ENCODE measurements around the gene PLCB1.

PLCB1 gene

DNA sequence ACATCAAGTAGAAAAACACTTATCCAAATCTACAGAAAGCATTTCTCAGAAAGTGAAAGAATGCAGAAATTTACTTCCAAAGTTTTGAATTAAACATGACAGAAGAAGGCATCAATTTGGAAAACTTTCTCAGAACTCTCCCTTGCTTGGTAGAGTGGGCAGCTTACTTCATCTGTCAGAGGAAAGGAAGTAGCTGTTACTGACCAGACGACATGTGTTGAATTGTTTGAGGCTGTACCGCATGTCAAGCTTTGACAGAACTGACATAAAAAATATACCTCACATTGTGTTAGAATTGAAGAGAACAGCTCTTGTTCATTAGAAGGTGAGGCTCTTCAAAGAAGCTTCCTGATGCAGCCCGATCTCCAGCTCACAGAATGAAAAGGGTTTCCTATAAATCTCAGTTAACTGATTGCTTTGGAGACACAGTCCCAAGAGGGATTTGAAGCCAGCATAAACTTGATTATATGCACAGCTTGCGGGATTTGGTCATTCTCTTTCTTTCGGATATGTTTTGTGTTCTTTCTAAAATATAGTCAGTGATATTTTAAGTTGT, 190.7 kb downstream of the PLCB1 start:
- TF ChIP-seq, protein P1, sequence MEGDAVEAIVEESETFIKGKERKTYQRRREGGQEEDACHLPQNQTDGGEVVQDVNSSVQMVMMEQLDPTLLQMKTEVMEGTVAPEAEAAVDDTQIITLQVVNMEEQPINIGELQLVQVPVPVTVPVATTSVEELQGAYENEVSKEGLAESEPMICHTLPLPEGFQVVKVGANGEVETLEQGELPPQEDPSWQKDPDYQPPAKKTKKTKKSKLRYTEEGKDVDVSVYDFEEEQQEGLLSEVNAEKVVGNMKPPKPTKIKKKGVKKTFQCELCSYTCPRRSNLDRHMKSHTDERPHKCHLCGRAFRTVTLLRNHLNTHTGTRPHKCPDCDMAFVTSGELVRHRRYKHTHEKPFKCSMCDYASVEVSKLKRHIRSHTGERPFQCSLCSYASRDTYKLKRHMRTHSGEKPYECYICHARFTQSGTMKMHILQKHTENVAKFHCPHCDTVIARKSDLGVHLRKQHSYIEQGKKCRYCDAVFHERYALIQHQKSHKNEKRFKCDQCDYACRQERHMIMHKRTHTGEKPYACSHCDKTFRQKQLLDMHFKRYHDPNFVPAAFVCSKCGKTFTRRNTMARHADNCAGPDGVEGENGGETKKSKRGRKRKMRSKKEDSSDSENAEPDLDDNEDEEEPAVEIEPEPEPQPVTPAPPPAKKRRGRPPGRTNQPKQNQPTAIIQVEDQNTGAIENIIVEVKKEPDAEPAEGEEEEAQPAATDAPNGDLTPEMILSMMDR (IDR thresholded peaks at IDR 0.05) = no peak
- DNase-seq (ENCODE audit: low spot score) = no peak
- Histone ChIP-seq H3K4me3 (no peak overlapping the region), H3K27ac (no peak overlapping the region)

DNA sequence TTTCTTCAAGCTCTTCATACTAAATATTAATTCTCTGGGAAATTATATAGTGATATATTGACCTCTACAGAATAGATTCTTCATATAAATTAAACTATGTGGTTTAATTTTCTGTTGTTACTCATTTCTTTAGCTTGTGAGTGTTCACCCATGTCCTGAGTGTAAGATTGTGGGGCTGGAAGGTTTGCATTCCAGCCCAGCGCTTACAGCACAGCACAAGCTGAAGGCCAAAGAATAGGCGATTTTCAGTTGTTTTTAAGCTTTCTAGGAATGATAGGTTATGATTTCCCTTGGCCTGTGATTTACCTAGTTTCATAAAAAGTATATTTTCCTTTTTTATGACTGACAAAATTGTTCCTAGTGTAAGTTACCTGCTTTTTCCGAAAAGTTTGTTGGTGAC, 194.1 kb downstream of the PLCB1 start:
- H3K4me3 ChIP-seq = no peak overlapping the region
- no peak for DNase-seq (ENCODE audit: low spot score)
- H3K27ac ChIP-seq = no peak overlapping the region
- TF ChIP-seq, protein P1 (IDR thresholded peaks at IDR 0.05) = no peak

DNA sequence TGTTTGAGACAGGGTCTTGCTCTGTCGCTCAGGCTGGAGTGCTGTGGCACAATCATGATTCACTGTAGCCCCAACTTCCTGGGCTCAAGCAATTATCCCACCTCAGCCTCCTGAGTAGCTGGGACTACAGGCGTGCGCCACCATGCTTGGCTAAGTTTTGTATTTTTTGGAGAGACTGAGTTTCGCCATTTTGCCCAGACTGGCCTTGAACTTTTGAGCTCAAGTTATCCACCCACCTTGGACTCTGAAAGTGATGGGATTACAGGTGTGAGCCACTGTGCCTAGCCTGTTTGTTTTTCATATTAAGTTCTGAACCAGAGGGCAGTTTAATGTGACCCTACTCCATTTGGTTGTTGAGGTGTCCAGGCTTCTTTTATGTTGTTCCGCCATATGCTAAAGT, 194.8 kb downstream of the PLCB1 start:
- no peak overlapping the region for H3K4me3 ChIP-seq
- no peak for DNase-seq (ENCODE audit: low spot score)
- no peak overlapping the region for H3K27ac ChIP-seq
- TF ChIP-seq, protein P1 (IDR thresholded peaks at IDR 0.05) = no peak

DNA sequence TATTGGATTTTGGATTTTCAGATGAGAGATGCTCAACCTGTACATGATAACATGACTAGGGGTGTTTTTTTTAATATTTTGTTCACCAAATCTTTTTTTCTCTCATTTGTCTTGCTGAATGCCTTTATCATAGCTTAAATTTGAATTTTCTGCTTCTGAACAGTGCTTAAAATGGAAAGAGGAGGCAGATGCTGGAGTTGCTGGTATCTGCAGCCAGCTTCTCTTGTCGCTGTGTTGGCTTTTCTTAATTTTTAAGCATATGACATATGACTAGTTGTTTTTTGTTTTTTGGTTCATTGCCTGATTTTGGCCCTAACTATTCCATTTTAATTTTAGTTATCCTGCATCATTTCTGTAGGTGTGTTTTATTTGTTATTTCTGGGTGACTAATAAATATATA, 196.1 kb downstream of the PLCB1 start:
- DNase-seq (ENCODE audit: low spot score) = no peak
- TF ChIP-seq, protein P1 (IDR thresholded peaks at IDR 0.05) = no peak
- no peak overlapping the region for H3K4me3 ChIP-seq
- H3K27ac ChIP-seq = no peak overlapping the region

DNA sequence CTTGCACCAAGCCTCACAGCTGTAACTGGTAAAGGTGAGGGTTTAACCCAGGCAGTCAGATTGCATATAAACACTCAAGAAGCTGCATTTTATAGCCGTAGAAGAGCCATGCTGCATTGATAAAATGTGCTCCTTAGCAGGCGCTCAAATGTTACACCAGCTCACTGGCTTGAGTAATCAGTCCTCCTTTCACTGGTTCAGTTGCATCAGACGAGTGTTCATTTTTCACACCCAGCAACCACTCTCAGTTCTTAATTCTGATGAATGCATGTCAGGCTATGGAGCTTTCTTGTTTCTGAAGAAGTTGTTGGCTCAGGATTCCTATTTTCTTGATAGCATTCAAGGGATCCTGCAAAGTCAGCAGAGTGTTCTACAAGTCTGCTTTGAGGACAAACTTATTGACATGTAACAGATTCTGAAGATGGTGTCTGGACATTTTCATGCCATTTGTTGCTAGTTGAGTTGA, 198.3 kb downstream of the PLCB1 start:
- no peak for DNase-seq (ENCODE audit: low spot score)
- TF ChIP-seq, protein P1 (IDR thresholded peaks at IDR 0.05) = no peak
- Histone ChIP-seq H3K4me3 (no peak overlapping the region), H3K27ac (no peak overlapping the region)

DNA sequence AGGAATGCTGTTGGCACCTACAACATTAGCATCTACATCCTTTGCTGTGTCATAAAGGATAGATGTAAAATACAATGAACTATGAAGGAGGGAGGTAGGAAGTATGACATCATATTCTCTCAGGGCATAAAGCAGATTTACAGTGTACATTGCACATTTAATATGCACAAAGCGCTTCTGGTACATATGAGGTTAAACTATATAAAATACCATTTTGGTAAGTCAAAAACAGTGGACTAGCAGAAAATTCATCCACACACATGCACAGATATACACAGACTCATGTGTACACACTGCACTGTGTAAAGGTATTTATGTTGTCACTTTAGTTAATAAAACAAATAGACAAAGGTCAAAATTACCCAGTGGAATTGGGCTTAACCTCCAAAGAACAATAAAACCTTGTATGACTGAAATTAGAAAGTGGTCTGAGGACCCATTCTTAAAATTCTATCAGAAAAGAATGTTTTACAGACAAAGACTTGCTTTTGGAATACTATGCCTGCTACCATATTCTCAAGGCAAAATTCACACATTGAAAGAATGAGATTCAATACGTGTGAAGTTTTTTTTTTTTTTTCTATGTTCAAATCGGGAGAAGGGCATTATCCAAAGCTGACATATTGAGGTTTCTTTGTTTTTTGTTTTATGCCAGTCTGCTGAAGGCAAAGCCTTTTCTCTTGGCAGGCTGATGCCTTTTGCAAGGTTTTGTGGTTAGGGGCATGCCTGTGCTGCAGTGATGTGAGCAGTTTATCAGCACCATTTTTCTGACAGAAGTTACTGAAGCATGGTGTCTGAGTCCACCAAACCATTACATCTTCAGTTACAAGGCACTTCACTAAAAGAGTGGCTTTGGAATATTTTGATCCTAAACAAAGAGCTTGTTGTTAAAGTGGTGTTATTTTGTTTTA, 199.0 kb downstream of the PLCB1 start:
- TF ChIP-seq, protein P1 (IDR thresholded peaks at IDR 0.05) = no peak
- DNase-seq (ENCODE audit: low spot score) = no peak
- Histone ChIP-seq H3K4me3 (no peak overlapping the region), H3K27ac (no peak overlapping the region)
